ENCODE results near the gene SNX25. TPM values are rescaled to one million over a fixed set of nuclear protein-coding genes. Genes with fewer than 3 reads are reported as not detected.

The SNX25 gene
- total and polyA plus RNA-seq, 2 donors (not counting 1 experiment from before 2014, with no cell fraction given): 12.0 to 77.6 TPM

- Histone ChIP-seq H3K27me3 (replicated peaks in 1 of 4; ENCODE audit: control extremely low read depth in 1 of 4, control insufficient read depth in 3 of 4, insufficient read depth in 4 of 4, low read length in 3 of 4) (no peaks in the 10 kb centered on the region), H3K4me3 (ENCODE audit: control extremely low read depth in 1 of 5, extremely low read depth in 1 of 5, insufficient read depth in 1 of 5, low read depth in 2 of 5, low read length in 4 of 5) (no peak overlapping the region), H3K79me2 (ENCODE audit: control insufficient read depth, insufficient read depth, low read length) (peaks cover 73% of the 10 kb centered on the region), H4K20me1 (ENCODE audit: control insufficient read depth, insufficient read depth, low read length, poor library complexity, severe bottlenecking) (peaks cover 14% of the 10 kb centered on the region), H3K36me3 (replicated peaks in 1 of 2; ENCODE audit: control extremely low read depth in 1 of 2, control insufficient read depth in 1 of 2, extremely low read depth in 1 of 2, insufficient read depth in 2 of 2, low read length in 1 of 2) (peaks cover 2 to 24% of the 10 kb centered on the region in 2 experiments), H3K4me1 (ENCODE audit: control insufficient read depth in 2 of 2, insufficient read depth in 2 of 2, low read length in 2 of 2) (peaks cover 7 to 8% of the 10 kb centered on the region in 2 donors), H3K9me3 (ENCODE audit: control extremely low read depth in 1 of 3, control insufficient read depth in 2 of 3, insufficient read depth in 1 of 3, low read length in 2 of 3) (peaks cover 0 to 6% (median 0%) of the 10 kb centered on the region in 3 donors), H3K4me2 (replicated peaks; ENCODE audit: low read depth, low read length, poor library complexity, severe bottlenecking) (no peak overlapping the region), H2AFZ (ENCODE audit: insufficient read depth, low read depth, low read length, poor library complexity, severe bottlenecking) (no peak overlapping the region), H3K27ac (ENCODE audit: low read length in 2 of 2) (no peak overlapping the region), H3K9ac (ENCODE audit: low read length) (no peak overlapping the region)
- ATAC-seq (ENCODE audit: low read depth) (no peak), DNase-seq (no peak)
- POLR2A ChIA-PET: no interaction called here
- intact Hi-C loops (cut with micrococcal nuclease): no loop called here
- peak overlapping the region; percentile 32 for H3K4me3 Mint-ChIP-seq
- CTCF ChIA-PET: no interaction called here
- TF ChIP-seq CTCF (IDR thresholded peaks at IDR 0.05) (no peak), EZH2 (IDR thresholded peaks at IDR 0.05; ENCODE audit: borderline replicate concordance, insufficient read depth, low read depth, low read length, poor library complexity, severe bottlenecking) (no peak)
- H3K27ac Mint-ChIP-seq: no peak overlapping the region
- 88% methylated on average over 2 of the region's 6 CpGs for WGBS (ENCODE audit: insufficient coverage)
- H3K9me3 Mint-ChIP-seq (ENCODE audit: insufficient read depth): no peaks in the 10 kb centered on the region
- H3K27me3 Mint-ChIP-seq: no peaks in the 10 kb centered on the region
- H3K4me1 Mint-ChIP-seq: peaks cover 25% of the 10 kb centered on the region
Measured at GRCh38 chr4:185190306-185190856, 19.0 kb upstream of the SNX25 start.

- ATAC-seq (ENCODE audit: low read depth) (no peak), DNase-seq (peak; percentile 39)
- H4K20me1 ChIP-seq (ENCODE audit: control insufficient read depth, insufficient read depth, low read length, poor library complexity, severe bottlenecking): peaks cover 14% of the 10 kb centered on the region
- peak overlapping the region in 1 of 2 donors; percentile 63 for H3K27ac ChIP-seq (ENCODE audit: low read length in 2 of 2)
- peaks cover 3 to 24% of the 10 kb centered on the region in 2 experiments for H3K36me3 ChIP-seq (replicated peaks in 1 of 2; ENCODE audit: control extremely low read depth in 1 of 2, control insufficient read depth in 1 of 2, extremely low read depth in 1 of 2, insufficient read depth in 2 of 2, low read length in 1 of 2)
- intact Hi-C loops (cut with micrococcal nuclease): no loop called here
- H3K4me3 ChIP-seq (ENCODE audit: control extremely low read depth in 1 of 5, extremely low read depth in 1 of 5, insufficient read depth in 1 of 5, low read depth in 2 of 5, low read length in 4 of 5): no peak overlapping the region
- no peak overlapping the region for H3K27ac Mint-ChIP-seq
- H3K4me2 ChIP-seq (replicated peaks; ENCODE audit: low read depth, low read length, poor library complexity, severe bottlenecking): peak overlapping the region; percentile 27
- peaks cover 0 to 6% (median 0%) of the 10 kb centered on the region in 3 donors for H3K9me3 ChIP-seq (ENCODE audit: control extremely low read depth in 1 of 3, control insufficient read depth in 2 of 3, insufficient read depth in 1 of 3, low read length in 2 of 3)
- peaks cover 68% of the 10 kb centered on the region for H3K79me2 ChIP-seq (ENCODE audit: control insufficient read depth, insufficient read depth, low read length)
- H3K4me3 Mint-ChIP-seq: peak overlapping the region; percentile 42
- peaks cover 27% of the 10 kb centered on the region for H3K4me1 Mint-ChIP-seq
- peaks cover 7 to 8% of the 10 kb centered on the region in 2 donors for H3K4me1 ChIP-seq (ENCODE audit: control insufficient read depth in 2 of 2, insufficient read depth in 2 of 2, low read length in 2 of 2)
- POLR2A ChIA-PET: no interaction called here
- H3K27me3 Mint-ChIP-seq: no peaks in the 10 kb centered on the region
- peak overlapping the region; percentile 18 for H2AFZ ChIP-seq (ENCODE audit: insufficient read depth, low read depth, low read length, poor library complexity, severe bottlenecking)
- no peaks in the 10 kb centered on the region for H3K9me3 Mint-ChIP-seq (ENCODE audit: insufficient read depth)
- no peaks in the 10 kb centered on the region for H3K27me3 ChIP-seq (replicated peaks in 1 of 4; ENCODE audit: control extremely low read depth in 1 of 4, control insufficient read depth in 3 of 4, insufficient read depth in 4 of 4, low read length in 3 of 4)
- CTCF ChIA-PET: interaction anchor here (0.6 kb wide), 1 partner anchor 51 kb away, joined by 4 read pairs; no protein-coding TSS in a partner anchor
- no CpG with 5 or more reads among the region's 1 CpG for WGBS (ENCODE audit: insufficient coverage)
- peak overlapping the region; percentile 5 for H3K9ac ChIP-seq (ENCODE audit: low read length)
- TF ChIP-seq EZH2 (IDR thresholded peaks at IDR 0.05; ENCODE audit: borderline replicate concordance, insufficient read depth, low read depth, low read length, poor library complexity, severe bottlenecking) (no peak), CTCF (IDR thresholded peaks at IDR 0.05) (no peak)
Measured at GRCh38 chr4:185192059-185192458, 17.3 kb upstream of the SNX25 start.

Measured in B cell (primary cell).